Measurements from ENCODE around the gene RGL1.

DNA sequence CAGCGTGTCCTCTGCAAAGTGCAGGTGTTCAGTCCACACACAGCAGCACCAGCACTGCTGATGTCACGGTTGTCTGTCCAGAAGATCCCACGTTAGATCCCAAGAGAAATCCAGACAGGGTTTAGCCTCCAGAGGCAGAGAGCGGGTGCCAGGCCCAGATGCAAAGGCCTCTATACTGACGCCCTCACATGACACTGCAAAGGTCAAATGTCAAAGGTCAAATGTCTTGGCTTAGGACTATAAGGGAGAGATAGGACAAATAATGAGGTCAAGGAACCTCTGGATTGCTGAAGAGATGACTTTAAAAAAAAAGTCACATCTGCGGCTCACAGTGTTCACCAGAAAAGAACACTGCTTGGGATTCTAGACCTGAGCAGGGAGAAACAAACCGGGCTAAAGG, 131.1 kb downstream of the RGL1 start:
- TF ChIP-seq POLR2A (IDR thresholded peaks at IDR 0.05) (no peak), CTCF (IDR thresholded peaks at IDR 0.05) (no peak)
